HG03135 (cell line): ENCODE results near the gene EZH2.
A peak's percentile ranks its signal among the peaks of the same experiment; 100 is the strongest.

ENCODE experiments used
- ATAC-seq: cut with Tn5 transposase; IDR thresholded peaks from one replicate; pipeline ENCODE4 v1.9.1; 2021; ENCODE audit warnings: mild to moderate bottlenecking, moderate library complexity; ENCODE audit not compliant: unreplicated experiment

The EZH2 gene

GRCh38 chr7:148884049-148884298 is at the start of gene EZH2:
TSS of gene EZH2 (minus strand) at chr7:148884291. CDS start at chr7:148847298, 36,993 bp downstream.
- peak; percentile 31 for ATAC-seq

DNA sequence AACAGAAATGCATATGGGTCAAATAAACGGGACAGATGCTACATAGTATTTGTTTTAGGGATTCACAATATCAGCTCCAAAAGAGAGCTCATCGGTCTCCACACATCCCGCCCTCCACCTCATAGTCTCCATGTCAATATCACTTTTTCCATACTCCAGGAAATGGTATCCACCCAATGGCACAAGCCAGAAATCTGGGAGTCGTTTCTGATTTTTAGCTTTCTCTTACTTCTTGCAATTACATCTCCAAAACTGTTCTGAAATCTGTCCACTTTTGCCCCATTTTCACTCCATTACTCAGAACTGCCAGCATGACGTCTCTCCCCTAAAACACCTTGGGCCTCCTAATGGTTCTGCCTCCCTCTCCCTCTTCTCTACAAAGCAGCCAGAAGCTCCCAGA is 47.4 kb upstream of the EZH2 start:
- no peak for ATAC-seq

- no peak for ATAC-seq
Observed at GRCh38 chr7:148930335-148930734, 46.2 kb upstream of the EZH2 start.

DNA sequence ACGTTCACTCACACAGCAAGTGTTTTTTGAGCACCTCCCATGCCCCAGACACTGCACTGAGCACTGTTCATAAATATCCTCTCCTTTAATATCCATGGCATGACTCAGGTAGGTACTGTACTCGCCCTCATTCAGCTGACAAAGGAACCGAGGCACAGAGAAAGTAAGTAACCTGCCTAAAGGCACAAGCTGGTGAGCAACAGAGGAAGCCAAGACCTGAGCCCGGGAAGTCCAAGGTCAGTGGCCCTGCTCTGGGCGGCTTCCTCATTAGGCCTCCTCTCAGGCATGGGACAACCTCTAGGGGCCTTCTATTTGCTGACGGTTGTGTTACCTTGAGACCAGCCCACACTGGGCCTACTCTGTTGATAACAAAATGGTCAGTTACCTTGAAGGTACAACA is 45.1 kb upstream of the EZH2 start:
- no peak for ATAC-seq

- no peak for ATAC-seq
Observed at GRCh38 chr7:148927123-148928045, 43.3 kb upstream of the EZH2 start.

DNA sequence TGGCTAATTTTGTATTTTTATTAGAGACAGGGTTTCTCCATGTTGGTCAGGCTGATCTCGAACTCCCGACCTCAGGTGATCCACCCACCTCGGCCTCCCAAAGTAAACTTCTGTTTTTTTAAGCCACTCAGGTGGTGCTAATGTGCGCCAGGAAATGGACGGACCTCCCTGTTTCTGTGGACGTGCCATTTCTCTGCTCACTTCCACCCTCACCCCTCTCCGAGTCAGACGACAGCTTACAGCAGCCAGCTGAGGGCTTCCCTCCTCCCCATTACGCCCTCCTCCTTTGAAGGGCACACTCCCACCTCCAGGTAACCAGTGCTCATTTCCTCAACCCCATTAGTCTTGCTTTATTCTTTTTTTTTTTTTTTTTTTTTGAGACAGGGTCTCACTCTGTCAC is 41.7 kb upstream of the EZH2 start:
- no peak for ATAC-seq

DNA sequence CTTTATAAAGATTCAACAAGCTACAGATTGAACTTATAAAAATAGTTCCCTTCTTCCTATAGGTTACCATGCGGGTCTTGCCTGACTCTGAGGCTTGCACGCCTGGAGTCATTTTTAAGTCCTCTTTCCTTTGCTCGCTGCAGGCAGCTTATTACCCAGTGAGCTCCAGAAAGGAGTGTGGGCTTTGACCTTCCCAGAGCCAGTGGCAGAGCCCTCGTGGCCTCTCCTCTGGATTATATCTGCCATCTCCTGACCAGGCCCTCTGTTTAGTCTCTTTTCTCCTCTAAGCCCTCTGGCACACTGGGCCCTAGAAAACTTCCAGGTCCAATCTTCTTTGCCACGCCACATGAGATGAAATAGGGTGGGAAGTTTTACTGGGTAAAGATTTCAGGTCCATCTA is 39.9 kb upstream of the EZH2 start:
- ATAC-seq, result no peak

- no peak for ATAC-seq
Observed at GRCh38 chr7:148921806-148922205, 37.7 kb upstream of the EZH2 start.

GRCh38 chr7:148921189-148921588 is 37.1 kb upstream of the EZH2 start:
- ATAC-seq, result no peak

DNA sequence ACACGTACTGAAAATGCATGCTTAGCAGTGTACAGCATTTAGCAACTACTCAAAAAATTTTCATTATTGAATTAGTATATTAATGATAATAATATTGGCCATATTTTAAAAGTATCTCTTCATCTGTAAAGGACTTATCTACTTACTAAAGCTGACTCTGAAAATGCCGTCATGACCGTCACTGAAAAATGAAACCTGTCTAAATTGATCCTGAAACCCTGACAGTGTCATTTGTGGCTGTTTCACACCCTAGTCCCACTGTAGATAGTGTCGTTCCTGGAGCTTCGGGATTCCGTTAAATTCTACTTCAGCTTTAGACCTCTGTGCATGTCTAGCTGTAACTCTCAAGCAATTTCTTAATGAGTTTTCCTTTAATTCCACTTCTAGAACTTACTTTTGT is 35.8 kb upstream of the EZH2 start:
- no peak for ATAC-seq

DNA sequence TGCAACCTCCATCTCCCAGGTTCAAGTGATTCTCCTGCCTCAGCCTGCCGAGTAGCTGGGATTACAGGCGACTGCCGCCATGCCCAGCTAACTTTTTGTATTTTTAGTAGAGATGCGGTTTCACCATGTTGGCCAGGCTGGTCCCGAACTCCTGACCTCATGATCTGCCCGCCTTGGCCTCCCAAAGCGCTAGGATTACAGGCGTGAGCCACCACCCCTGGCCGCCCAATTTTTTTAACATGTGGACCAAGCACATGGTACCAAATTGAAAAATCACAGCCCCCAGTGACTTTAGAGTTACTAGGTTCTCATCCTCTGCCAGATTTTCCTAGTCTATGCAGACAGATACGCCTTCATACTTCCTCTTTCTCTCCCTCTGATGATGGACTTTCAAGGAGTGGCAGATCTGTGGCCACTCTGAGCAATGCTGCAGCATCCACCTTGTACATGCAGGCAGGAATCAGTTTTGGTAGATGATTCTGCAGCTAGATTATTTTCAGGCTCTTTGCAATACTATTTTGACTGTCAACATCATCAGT is 34.0 kb upstream of the EZH2 start:
- no peak for ATAC-seq

DNA sequence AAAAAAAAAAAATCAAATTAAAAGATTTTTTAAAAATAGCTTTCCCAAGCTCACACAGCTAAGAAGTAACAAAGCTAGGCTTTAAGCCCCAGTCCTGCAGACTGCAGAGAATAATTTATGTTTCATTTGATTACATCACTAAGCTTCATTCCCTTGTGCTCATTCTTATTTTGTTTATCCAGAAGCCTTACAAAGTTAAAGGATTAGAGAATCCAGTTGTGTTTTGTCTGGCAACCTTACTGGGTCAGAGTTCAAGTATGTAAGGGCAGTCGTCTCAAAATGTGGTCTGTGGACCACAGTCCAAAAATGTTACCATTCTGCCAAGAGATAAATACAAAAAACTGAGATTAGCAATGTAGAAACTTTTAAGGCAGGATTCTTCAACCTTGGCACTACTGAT is 32.1 kb upstream of the EZH2 start:
- ATAC-seq, result no peak

DNA sequence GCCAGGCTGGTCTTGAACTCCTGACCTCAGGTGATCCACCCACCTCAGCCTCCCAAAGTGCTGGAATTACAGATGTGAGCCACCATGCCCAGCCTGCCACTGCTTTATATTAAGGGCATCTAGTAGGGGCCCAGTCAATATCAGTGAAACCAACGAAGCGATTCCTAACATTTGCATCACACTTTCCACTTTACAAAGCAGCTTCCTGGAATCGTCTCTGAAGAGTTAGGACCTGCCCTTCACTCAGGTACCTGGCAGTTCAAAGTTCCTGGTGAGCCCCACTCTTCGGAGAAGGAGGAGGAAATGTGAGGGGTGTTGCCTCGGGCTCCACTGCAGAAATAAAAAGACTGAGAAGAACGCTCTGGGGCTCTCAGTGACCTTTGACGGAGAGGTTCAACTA is 31.1 kb upstream of the EZH2 start:
- ATAC-seq, result no peak

- ATAC-seq, result no peak
Observed at GRCh38 chr7:148914208-148914777, 30.2 kb upstream of the EZH2 start.

- ATAC-seq, result peak; percentile 50
Observed at GRCh38 chr7:148912758-148913541, 28.9 kb upstream of the EZH2 start.

DNA sequence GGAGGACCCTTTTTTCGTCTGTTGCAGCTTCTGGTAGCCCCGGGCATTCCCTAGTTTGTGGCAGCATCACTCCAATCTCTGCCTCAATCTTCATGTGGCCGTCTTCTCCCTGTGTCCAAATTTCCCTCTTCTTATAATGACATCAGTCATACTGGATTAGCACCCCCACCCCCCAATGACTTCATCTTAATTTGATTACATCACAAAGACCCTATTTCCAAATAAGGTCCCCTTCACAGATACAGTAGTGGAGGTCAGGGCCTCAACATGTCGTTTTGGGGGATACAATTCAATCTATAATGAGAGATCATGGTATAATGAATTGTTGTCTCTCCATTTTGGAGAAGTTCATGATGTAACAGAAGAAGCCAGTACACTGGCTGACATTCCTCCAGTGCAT is 28.1 kb upstream of the EZH2 start:
- no peak for ATAC-seq

GRCh38 chr7:148911626-148912025 is 27.5 kb upstream of the EZH2 start:
- ATAC-seq, result no peak

DNA sequence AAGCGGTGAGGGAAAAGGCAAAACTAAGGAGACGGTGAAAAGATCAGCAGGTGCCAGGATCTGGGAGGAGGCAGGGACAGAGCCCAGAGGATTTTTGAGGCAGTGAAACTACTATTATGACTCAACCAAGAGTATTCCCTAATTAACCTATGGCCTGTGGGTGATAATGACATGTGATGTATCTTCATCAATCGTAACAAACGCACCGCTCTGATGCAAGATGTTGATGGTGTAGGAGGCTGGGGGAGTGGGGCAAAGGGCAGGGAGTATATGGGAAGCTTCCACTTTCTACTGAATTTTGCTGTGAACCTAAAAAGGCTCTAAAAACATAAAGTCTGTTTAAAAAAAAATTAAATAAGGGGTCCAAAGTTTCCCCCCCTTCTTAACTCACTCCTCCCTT is 25.5 kb upstream of the EZH2 start:
- ATAC-seq, result no peak

DNA sequence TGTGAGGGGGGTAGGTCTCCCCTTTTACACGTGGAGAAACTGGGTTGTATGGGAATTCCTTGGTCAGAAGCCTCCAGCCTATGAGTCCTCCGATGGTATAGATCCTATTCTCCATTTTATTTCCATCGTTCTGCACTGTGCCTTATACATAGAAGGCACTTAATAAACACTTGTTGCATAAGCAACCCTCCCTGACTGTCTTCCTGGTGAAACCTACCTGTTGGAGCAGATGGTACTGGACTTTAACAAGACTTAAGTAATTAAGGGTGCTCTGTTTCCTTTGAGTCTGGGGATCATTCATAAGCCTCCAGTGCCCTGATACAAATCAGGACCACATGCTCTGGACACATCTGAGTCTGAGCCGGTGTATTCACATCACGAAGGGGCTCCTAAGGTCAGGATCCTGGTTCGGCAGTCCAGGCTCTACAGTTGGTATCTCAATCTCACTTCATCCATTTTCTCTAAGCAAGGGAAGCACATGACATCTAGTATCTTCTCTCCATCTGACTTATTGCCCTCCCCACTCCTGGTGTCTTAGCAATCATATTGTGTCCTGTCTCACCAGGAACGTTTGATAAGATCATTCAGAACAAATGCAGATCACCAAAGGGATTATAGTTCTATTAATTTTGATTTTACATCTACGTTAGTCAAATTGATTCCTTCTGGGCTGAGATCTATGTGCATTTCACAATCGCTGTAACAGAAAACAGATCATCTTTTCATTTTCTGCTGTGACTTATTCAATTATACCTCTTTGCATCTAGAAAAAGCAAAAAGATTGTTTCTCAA is 22.8 kb upstream of the EZH2 start:
- no peak for ATAC-seq

DNA sequence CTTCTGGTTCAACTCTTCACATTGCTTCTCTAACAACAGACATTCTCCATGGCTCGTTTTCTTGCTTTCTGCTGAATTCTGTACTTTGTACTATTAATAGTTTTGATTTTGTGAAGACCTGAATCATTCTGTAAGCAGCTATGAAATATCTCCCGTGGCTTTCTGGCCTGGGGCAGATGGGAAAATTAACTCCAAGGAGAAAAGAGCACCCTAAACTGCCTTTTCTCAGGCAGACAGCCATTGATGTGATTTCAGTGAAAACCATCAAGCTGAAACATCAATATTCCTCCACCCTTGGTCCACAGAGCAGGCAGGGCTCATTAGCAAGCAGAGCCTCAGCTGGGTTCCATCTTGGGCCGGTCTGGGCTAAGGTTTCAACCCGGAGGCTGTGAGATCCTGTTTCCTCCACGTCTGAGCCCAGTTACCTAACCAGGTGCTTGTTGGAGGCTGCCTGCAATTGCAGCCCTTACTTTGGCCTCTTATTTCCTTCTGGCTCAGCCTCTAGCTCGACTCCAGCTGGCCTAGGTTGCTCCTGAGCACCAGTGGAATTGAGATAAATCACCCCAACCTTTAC is 21.1 kb upstream of the EZH2 start:
- no peak for ATAC-seq

GRCh38 chr7:148903504-148903903 is 19.4 kb upstream of the EZH2 start:
- ATAC-seq, result no peak
